GM19023 (cell line): ENCODE data around the gene ST6GALNAC1.

Experiments
- ATAC-seq: cut with Tn5 transposase; IDR thresholded peaks from one replicate; pipeline ENCODE4 v1.9.1; 2021; ENCODE audit warnings: mild to moderate bottlenecking, moderate library complexity; ENCODE audit not compliant: unreplicated experiment

ST6GALNAC1 gene

DNA sequence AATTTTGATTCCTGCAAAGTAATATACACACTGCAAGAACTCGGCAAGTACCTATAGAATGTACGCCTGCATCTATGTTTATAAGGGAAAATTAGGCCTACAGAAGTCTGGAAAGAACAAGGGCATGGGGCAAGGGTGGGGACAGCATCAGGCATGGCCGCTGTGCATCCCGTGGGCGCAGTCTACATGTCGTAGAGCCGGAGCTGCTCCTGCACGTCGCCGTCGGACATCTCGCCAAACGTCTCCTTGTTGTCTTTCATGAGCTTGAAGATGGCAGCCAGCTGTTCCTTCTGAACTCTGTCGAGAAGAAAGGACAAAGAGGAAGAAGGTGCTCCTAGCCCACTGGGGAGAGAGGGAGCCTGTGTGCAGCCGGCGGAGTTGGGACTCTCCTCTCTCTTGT is 33.8 kb upstream of the ST6GALNAC1 start:
- no peak for ATAC-seq

DNA sequence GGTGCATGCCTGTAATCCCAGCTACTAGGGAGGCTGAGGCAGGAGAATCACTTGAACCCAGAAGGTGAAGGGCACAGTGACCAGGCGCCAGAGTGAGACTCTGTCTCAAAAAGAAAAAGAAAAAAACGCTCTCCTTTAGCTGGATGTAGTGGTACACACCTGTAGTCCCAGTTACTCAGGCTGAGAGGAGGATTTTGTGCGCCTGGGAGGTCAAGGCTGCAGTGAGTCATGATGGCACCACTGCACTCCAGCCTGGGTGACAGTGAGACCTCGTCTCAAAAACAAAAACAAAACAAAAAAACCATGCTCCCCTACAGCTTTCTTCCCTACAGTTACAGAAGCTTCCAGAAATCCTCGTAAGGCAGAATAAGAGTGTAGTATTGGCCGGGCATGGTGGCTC is 33.1 kb upstream of the ST6GALNAC1 start:
- ATAC-seq: no peak

GRCh38 chr17:76675648-76676047 is 32.1 kb upstream of the ST6GALNAC1 start:
- no peak for ATAC-seq

DNA sequence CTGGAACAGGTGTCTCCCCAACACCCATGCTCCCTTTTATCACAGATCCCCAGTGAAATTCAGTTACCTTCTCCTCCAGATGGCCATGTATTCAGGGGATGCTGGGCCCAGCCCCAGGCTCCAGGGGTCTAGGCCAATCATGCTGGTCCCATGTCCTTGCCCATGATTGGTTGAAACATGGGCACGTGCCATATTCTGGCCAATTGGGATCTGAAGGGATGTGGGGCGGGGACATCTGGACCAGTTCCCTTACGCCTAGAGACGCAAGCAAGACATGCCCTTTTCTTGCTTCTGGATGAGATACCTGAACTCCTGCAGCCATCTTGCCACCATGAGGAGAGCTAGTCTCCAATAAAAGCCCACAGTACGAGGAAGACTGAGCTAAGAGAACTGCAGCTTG is 31.0 kb upstream of the ST6GALNAC1 start:
- ATAC-seq: no peak

DNA sequence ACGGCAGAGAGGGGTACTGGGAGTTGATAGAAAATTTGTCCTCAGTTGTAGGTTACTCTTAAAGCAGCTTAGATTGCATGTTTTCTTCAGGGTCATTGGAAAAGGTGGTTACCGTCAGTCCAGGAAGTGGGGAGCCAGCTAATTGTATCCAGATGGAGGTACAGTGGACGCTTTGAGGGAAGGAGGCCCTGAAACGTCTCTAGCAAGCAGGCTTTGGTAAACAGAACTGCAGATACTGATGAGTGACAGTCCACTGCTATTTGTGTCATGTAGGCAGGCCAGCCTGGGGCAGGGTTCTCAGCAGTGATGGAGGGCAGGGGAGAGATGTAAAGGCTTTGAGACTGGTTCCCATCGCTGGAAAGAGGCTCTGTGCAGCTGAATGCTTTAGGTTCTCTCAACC is 30.2 kb upstream of the ST6GALNAC1 start:
- no peak for ATAC-seq

DNA sequence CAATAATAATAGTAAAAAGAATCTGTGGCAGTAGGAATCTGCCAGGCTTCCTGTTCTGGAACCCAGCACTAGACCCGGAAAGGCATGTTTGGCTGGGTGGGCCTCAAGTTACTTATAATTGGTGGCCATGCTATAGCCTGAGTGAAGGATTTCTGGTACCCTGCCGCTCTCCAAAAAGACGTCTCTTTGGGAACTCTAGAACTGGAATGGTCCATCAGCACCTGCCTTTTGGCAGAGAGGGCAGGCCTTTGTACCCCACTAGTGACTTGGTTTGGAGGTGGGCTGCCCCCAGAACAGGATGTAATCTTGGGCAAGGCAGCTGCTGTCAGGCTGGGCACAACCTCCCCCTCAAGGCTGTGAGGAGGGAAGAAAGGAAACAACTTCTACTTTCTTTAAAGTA is 29.3 kb upstream of the ST6GALNAC1 start:
- no peak for ATAC-seq

DNA sequence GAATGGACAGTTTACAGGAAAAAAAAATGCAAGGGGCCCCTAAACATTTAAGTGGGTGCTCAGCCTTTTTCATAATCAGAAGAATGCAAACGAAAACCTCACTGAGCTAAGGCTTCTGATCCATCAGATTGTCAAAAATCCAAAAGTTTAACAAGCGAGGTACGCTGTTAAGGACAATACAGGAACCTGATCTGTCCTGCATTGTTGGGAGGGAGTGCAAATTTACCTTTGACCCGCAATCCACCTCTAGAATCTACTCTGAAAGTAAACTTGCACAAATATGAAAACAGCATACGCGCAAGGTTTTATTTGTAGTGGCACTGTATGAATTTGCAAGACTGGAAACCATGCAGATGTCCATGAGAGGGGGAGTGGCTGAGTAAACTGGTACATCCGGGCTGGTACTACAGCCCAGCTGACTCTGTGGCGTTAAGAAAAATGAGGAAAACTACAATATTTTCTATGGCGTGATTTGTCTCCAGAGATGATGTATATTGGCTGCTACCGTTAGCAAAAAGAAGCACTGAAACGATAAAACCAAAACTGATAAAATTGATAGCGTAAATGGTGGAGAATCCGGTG is 28.8 kb upstream of the ST6GALNAC1 start:
- ATAC-seq: no peak

- ATAC-seq: no peak
Measured at GRCh38 chr17:76671912-76672262, 28.3 kb upstream of the ST6GALNAC1 start.

DNA sequence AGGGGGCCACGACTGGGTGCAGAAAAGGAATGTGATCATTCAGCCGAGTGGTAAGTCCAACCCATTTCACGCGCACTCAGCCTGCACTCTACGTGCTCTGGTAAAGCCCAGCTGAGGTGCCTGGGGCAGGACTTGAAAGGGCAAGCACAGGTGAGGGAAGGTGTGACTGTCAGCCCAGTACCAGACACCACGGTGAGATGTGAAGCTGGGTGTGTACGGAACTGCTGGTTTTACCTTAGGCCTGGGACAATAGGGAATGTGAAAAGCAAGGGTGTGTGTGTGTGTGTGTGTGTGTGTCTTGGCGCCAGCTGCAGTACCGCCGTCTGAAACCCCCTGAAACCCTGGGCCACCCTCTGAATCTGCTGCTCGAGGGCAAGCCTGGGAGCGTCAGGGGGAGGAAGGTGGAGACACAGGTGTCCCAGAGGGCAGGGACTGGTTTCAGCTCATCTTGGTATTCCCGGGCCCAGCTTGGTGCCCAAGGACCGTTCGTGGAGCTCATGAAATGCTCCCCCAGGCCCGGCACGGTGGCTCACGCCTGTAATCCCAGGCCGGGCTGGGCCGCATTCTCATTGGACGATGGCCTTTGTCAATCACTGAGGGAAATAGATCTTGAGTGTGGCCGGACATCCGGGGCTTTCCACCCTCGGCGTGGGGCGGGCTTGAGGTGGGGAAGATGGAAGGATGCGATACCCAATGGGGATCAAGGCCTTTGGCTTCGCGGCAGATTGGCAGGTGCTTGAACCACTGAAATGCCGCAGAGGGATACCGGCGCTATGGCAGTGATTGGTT is 27.8 kb upstream of the ST6GALNAC1 start:
- peak; percentile 99 for ATAC-seq

- no peak for ATAC-seq
Measured at GRCh38 chr17:76670718-76671122, 27.2 kb upstream of the ST6GALNAC1 start.

DNA sequence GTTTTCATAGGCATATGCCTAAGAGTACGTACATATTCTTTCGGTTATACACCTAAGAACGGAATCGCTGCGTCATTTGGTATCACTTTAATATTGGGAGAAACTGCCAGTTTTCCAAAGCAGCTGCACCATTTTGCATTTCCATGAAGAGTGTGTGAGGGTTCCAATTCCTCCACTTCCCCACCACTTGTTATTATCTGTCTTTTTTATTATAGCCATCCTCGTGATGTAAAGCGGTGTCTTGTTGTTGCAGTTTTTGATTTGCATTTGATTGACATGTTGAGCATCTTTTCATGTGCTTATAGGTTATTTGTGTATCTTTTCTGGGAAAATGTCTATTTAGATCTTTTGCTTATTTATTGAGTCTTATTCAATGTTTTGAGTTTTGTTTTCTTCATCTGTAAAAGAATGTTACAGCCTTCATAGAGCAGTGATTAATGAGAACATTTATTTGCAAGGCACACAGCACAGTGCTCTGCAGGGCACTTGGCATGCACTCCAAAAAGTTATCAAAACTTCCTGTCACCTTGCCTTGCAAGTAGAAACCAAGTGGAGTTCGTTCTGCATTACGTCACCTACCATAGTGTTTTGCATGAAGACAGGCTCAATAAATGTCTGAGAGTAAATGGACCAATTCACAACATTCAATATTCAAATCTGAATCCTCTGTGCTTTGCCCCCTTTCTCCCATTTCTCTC is 26.6 kb upstream of the ST6GALNAC1 start:
- ATAC-seq: no peak

GRCh38 chr17:76667786-76668453 is 24.4 kb upstream of the ST6GALNAC1 start:
- no peak for ATAC-seq

GRCh38 chr17:76667491-76667755 is 23.9 kb upstream of the ST6GALNAC1 start:
- no peak for ATAC-seq

GRCh38 chr17:76660656-76661042 is 17.1 kb upstream of the ST6GALNAC1 start:
- ATAC-seq: no peak

- no peak for ATAC-seq
Measured at GRCh38 chr17:76659928-76660655, 16.5 kb upstream of the ST6GALNAC1 start.

- no peak for ATAC-seq
Measured at GRCh38 chr17:76658242-76658662, 14.7 kb upstream of the ST6GALNAC1 start.

GRCh38 chr17:76657505-76658241 is 14.1 kb upstream of the ST6GALNAC1 start:
- ATAC-seq: no peak

- ATAC-seq: no peak
Measured at GRCh38 chr17:76654408-76654807, 10.9 kb upstream of the ST6GALNAC1 start.

- no peak for ATAC-seq
Measured at GRCh38 chr17:76650504-76650903, 6.9 kb upstream of the ST6GALNAC1 start.

DNA sequence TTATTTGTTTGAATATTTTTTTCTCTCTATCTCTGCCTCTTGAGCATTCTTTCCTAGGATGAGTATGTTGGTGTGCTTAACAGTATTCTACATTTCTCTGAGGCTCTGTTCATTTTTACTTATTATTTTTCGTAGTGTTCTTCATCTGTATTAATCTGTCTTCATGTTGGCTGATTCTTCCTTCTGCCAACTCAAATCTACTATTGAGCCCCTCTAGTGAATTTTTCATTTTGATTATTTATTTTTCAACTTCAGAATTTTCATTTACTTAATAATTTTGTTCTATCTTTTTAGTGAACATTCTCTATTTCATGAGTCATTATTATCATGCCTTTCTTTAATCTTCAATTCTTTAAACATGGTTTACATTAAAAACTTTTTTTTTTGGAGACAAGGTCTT is 3.2 kb upstream of the ST6GALNAC1 start:
- ATAC-seq: no peak

GRCh38 chr17:76645481-76645880 is 1.9 kb upstream of the ST6GALNAC1 start:
- no peak for ATAC-seq
